SW 1271 (cell line): ENCODE results near the gene CYP21A2.
"Not testable (repeated sequence)": the region's sequence is repeated elsewhere in the genome, so short reads cannot be mapped to it uniquely, and the experiment has no call there.

ENCODE experiments used
- DNase-seq, 2 experiments: peaks; one replicate each; lab custom pipeline; 2025; lab: John Stamatoyannopoulos, UW

The CYP21A2 gene

GRCh38 chr6:32055756-32056155 lies 17.5 kb downstream of the CYP21A2 start:
- not testable (repeated sequence) for DNase-seq

DNA sequence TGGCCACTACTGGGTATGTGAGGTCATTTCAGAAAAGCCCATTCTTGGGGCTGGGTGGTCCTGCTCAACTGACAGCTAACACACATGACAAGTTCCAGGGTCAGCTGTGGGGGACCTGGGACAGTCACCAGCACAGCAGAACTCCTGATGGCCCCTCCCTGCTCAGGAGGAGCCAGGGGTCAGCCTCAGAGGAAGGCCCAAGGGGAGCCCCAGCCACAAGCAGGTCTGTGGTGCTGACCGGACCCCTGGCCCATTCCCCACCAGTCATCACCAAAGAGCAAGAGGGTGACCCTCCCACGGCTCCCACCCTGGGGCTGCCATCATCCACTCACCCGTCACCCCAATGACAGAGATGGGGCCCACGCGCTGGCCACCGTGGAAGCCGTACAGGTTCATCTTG lies 18.0 kb downstream of the CYP21A2 start:
- no peak for DNase-seq

- no peak for DNase-seq
Observed at GRCh38 chr6:32057966-32058365, 19.8 kb downstream of the CYP21A2 start.

- DNase-seq, result no peak
Observed at GRCh38 chr6:32058511-32058963, 20.3 kb downstream of the CYP21A2 start.

DNA sequence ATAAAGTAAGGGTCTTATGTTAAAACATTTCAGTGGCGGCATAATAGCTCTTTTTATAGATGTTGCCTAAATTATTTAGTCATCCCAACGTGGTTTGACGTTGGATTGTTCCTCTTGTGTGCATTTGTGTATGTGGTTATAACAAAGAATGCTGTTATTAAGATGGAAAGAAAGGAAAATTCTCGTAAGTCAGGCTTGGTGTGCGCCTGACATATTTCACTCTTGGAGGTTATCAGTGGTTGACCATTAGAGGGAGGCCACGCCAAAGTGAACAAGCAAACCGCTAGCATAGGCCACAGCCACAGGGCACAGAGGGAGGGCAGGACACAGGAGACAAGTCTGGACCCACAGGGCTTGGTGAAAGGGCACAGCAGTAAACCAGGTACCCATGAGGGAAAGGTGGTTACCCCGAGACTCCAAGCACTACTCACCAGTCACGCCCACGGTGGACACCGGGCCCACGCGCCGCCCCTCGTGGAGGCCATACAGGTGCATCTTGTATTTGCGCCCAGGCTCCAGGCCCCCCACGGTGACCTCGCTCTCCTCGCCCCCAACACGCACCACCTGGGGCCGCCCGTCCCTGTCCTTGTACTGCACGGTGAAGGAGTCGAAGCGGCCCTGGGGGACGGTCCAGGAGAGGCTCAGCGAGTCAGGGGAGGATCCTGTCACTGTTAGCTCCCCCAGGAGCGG lies 22.9 kb downstream of the CYP21A2 start:
- DNase-seq, result no peak

DNA sequence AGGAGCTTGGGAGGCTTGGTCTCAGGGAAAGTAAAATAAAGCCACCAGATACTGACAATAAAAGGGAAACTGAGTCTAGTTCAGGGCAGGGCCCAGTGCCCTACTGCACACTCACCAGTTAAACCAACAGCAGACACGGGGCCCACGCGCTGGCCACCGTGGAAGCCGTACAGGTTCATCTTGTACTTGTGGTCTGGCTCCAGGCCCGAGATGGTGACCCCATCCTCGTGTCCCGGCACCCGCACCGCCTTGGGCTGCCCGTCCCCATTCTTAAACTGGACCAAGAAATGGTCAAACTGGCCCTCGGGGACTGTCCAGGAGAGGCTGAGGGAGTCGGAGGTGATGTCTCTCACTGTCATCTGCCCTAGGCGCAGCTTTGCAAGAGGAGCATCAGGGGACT lies 26.5 kb downstream of the CYP21A2 start:
- DNase-seq, result no peak

DNA sequence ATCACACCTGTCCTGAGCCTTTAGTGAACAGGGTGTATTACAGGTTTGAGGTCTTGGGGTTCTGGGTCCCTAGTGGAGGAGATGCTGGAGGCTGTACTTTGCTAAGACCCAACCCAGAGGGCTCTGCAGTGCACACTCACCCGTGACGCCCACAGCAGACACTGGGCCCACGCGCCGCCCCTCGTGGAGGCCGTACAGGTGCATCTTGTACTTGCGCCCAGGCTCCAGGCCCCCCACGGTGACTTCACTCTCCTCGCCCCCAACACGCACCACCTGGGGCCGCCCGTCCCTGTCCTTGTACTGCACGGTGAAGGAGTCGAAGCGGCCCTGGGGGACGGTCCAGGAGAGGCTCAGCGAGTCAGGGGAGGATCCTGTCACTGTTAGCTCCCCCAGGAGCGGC lies 29.3 kb downstream of the CYP21A2 start:
- DNase-seq, result not testable (repeated sequence)

GRCh38 chr6:32068315-32068714 lies 30.1 kb downstream of the CYP21A2 start:
- DNase-seq, result not testable (repeated sequence)

- no peak for DNase-seq
Observed at GRCh38 chr6:32068867-32069266, 30.7 kb downstream of the CYP21A2 start.

- no peak for DNase-seq
Observed at GRCh38 chr6:32069460-32069859, 31.2 kb downstream of the CYP21A2 start.

- DNase-seq, result no peak
Observed at GRCh38 chr6:32069878-32070515, 31.8 kb downstream of the CYP21A2 start.

- DNase-seq, result no peak
Observed at GRCh38 chr6:32070814-32071543, 32.8 kb downstream of the CYP21A2 start.

DNA sequence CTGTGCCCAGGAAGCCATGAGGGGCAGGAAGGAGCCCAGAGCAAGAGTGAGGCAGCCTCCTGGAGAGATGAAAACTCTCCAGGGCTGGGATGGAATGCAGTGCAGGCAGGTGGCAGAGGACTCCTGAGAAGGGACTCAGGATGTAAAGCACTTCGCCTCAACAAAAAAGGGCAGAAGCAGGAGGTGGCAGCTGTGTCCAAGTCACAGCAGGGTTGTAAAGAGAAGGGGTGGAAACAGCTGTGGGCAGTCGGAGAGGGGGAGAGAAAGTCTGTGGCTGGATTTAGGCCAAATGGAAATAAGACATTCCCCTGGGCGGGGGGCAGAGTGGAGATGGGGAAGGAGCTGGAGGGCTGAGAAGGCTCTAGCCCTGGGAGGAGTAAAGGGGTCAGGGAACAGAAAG lies 34.9 kb downstream of the CYP21A2 start:
- DNase-seq, result no peak

GRCh38 chr6:32073613-32074012 lies 35.4 kb downstream of the CYP21A2 start:
- no peak for DNase-seq

DNA sequence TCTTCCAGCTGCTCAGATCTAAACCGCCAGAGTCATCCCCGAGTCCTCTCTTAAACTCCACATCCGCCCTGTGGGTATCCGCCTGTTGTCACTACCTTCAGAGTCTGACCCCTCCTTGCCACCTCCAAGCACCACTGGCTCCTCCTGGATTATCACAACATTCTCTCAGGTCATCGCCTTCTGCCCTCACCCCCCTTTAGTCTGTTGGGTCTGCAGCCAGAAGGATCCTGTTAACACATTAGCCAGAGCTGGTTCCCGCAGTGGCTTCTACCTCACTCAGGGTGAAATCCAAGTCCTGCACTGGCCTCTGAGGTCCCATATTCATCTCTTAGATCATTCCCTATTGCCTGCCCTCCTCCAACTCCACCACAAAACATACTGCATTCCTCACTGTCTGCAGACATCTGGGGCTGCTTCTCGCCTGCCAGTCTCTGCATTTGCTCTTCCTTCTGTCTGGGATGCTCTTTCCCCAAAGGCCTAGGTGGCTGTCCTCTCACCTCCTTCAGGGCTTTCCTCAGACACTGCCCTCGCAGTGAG lies 36.8 kb downstream of the CYP21A2 start:
- no peak for DNase-seq

- DNase-seq, result no peak
Observed at GRCh38 chr6:32075781-32076180, 37.6 kb downstream of the CYP21A2 start.

DNA sequence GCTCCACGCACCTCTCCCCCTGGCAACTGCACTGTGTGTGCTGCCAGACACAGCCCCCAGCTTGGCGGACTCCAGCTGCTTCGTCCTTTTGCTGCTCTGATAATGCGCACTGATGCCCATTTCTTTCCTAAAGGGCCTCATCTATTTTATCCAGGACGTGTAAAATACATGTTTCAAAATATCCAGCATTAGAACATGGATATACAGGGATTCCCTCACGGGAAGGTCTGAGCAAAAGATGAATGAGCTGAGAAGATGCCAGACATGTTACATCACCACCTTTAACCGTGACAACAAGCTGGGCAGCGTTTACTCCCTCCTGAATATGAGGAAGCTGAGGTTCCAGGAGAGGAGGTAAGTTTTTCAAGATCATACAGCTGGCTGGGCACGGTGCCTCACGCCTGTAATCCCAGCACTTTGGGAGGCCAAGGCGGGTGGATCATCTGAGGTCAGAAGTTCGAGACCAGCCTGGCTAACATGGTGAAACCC lies 38.1 kb downstream of the CYP21A2 start:
- DNase-seq, result no peak

DNA sequence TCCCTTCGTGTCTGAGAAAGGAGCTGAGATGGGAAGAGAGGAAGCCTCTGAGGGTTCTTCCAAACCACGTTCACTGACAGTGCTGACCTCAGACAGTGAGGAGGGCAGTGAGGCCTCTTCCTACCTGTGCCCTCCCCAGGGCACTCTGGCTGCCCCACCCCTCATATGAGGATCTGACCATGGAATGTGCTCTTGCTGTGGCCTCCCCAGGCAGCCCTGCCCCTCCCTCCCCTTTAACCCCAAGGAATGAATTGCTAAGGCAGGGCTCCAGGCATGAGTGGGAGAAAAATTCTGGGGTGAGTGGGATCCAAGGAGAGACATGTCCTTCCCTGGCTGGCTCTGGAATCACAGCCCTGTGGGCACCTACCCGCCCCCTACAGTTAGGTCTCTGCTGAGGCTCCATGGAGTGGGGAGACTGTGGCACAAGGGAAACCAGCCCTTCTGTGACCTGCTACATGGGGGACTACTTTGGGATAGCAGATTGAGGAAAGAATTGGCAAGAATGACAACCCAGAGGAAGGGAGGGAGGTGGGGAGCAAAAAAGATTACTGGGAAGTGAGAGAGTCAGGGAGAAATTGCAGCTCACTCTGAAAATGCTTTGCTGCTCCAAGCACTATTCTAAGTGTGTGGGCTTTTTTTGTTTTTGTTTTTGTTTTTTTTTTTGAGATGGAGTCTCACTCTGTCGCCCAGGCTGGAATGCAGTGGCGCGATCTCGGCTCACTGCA lies 41.5 kb downstream of the CYP21A2 start:
- no peak for DNase-seq

GRCh38 chr6:32081168-32081990 lies 43.2 kb downstream of the CYP21A2 start:
- no peak for DNase-seq

DNA sequence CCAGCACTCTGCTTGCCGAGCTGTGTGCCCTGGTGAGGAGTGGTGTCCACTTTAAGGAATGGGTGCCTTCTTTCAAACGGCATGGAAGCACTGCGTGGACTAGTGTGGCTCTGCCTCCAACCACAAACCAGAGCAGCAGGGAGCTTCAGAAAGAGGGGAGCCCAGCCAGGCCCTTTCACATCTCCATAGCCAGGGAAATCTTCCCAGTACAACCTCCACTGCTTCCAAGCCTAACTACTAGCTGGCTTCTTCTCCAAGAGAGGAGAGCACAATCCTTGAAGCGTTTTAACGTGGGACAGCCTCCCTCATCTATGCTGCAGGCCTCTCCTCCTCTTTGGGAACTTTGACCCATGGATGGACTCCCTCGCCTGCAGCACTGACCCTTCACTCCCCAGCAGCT lies 44.3 kb downstream of the CYP21A2 start:
- no peak for DNase-seq

DNA sequence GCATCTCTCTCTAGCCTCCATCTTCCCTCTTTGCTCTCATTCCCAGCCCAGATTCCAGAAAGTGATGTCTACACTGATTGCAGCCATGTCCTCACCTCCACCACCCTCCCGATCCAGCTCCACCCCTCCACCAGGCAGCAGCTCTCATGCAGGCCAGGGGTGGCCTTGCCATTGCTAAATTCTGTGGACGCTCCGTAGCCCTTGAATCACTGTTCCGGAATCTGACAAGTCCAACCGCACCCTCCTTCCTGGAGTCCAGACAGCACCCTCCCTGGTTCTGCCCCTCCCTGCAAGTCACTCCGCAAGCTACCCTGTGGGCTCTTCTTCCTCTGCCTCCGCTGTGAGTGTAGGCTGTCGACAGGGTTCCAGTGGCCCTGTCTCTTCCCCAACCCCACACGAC lies 44.7 kb downstream of the CYP21A2 start:
- DNase-seq, result no peak
